KOPT-K1 (cell line): ENCODE measurements around the gene CYP24A1.

ENCODE experiments used
- H3K27ac ChIP-seq: fragments of 200-600 bp; sonication (generic); 2 replicates; pipeline ENCODE4 v1.5.1; 2016; ENCODE audit warnings: antibody characterized with exemption, mild to moderate bottlenecking, low read depth, low read length; ENCODE audit not compliant: poor library complexity, severe bottlenecking
- H3K36me3 ChIP-seq: fragments of 200-600 bp; sonication (generic); 2 replicates; pipeline ENCODE4 v1.5.1; 2017; ENCODE audit warnings: antibody characterized with exemption, mild to moderate bottlenecking, low read length, moderate library complexity; ENCODE audit not compliant: insufficient read depth
- H3K9me3 ChIP-seq: fragments of 200-600 bp; sonication (generic); 2 replicates; pipeline ENCODE4 v1.5.1; 2017; ENCODE audit warnings: antibody characterized with exemption, low read length, mild to moderate bottlenecking; ENCODE audit not compliant: insufficient read depth, poor library complexity, severe bottlenecking

CYP24A1 gene

DNA sequence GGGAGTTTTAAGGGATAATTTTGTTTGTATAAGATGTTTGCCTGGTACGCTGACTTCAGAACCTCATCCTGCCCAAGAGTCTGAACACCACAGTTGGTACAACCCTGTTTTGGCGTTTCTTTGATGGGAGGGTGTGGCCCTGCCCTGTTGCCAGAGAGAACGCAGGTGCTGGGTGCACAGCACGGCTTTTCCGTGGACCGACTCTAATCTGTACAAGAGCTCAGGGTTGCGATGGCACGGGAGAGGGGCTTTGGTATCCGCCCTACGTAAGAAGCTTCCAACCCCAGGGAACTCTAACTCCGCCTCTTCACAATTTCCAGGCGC is 1.3 kb downstream of the CYP24A1 start:
- peaks cover 6% of the 10 kb centered on the region for H3K9me3 ChIP-seq
- no peaks in the 10 kb centered on the region for H3K36me3 ChIP-seq
- no peak overlapping the region for H3K27ac ChIP-seq

DNA sequence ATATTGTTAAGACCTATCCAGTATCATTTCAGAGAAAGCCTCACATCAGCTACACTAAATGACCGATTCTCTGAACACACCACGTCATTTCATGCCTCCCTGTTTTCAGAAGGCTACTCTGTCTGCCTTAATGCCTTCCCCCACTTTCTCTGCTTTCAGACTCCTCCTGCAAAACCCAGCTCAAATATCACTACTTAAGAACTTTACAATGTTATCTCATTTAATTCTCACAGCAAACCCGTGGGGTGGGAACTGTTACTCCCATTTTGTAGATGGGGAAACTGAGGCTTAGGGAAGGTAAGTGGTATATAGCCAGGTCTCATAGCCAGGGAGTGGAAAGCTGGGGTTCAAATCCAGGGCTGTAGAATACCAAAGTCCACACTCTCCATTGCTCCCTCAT is 2.8 kb downstream of the CYP24A1 start:
- Histone ChIP-seq H3K36me3 (no peaks in the 10 kb centered on the region), H3K27ac (no peak overlapping the region), H3K9me3 (peaks cover 6% of the 10 kb centered on the region)

DNA sequence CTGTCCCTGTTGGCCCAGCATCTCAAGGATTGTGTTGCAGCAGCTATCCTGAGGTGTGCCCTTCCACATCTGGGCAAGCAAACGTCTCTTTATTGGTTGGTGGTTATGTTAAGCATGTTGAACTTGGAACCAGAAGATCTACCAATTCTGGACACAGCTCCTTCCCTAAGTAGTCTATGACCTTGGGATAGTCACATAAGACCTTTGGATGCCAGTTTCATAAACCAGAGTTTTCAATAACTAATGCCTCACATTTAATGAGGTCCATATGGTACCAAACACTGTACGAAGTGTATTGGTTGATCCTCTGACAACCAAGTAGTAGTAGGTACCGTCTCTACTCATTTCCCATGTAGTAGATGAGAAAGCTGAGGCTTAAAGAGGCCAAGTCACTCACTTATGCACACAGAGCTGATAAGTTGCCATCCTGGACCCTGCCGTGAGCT is 3.7 kb downstream of the CYP24A1 start:
- no peak overlapping the region for H3K27ac ChIP-seq
- H3K9me3 ChIP-seq, result peaks cover 6% of the 10 kb centered on the region
- no peaks in the 10 kb centered on the region for H3K36me3 ChIP-seq

DNA sequence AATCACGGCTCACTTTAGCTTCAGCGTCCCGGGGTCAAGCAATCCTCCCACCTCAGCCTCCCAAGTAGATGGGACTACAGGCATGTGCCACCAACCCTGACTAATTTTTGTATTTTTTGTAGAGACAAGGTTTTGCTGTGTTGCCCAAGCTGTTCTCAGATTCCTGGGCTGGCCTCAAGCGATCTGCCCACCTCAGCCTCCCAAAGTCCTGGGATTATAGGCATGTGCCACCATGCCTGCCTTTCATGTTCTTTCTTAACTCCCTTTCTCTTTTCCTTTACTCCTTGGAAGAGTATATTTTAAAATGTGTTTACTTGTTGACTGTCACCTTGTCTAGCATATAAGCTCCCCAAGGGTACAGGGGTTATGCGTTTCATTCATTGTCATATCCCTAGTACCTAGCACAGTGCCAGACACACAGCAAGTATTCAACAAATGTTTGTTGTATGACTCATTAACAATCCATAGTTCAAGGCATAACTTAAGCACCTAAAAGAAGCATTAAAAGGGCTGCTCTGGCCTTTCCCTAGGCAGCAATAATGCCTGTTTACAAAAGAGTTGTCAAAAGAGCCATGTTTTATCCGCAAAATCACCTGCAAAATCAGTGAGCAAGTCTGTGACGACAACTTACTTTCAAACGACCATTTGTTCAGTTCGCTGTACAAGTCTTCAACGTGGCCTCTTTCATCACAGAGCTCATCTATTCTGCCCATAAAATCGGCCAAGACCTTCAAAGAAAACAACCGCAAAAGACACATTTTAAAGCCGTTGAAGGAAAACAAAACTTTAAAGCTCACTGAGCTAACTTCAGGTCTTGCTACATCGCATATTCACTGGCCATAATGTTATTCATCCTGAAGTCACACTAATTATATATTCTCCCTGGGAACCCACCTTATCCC is 4.6 kb downstream of the CYP24A1 start:
- H3K9me3 ChIP-seq, result peaks cover 6% of the 10 kb centered on the region
- H3K27ac ChIP-seq, result no peak overlapping the region
- no peaks in the 10 kb centered on the region for H3K36me3 ChIP-seq

DNA sequence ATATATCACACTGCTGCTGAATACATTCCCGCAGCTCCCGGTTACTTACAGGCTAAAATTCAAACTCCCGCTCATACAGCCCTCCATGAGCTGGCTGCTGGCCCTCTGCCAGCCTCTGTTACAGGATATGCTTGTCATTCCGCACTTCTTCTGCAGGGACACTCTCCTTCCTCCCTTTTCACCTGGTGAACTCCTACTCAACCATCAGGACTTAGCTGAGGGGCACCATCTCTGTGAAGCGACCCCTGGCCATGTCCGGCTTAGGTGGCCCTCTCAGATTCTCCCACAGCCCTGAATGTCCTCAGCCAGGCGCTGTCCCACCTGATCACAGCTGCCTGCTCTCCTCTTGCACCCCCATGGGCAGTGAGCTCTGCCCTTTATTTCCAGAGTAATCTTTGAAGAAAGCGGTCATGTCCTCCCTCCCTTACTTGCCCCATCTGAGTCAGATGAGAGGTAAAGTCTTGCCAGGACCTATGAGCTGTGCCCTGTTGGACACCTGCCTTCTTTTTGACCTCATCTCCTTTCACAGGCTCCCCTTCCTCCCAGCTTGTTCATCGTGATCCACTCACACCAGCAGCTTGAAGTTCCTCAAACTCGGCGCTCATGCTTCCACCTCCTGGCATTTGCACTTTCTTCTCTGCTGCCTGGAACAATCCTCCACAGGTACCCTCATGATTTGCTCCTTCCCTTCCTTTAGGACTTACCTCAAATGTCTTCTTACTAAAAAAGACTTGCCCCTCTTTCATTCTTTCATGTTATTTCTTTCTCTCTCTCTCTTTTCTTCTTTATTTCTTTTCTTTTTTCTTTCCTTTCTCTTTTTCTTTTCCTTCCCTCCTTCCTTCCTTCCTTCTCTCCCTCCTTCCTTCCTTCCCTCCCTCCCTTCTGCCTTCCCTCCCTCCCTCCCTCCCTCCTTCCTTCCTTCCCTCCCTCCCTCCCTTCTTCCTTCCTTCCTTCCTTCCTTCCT is 5.6 kb downstream of the CYP24A1 start:
- Histone ChIP-seq H3K9me3 (peaks cover 6% of the 10 kb centered on the region), H3K27ac (no peak overlapping the region), H3K36me3 (no peaks in the 10 kb centered on the region)

DNA sequence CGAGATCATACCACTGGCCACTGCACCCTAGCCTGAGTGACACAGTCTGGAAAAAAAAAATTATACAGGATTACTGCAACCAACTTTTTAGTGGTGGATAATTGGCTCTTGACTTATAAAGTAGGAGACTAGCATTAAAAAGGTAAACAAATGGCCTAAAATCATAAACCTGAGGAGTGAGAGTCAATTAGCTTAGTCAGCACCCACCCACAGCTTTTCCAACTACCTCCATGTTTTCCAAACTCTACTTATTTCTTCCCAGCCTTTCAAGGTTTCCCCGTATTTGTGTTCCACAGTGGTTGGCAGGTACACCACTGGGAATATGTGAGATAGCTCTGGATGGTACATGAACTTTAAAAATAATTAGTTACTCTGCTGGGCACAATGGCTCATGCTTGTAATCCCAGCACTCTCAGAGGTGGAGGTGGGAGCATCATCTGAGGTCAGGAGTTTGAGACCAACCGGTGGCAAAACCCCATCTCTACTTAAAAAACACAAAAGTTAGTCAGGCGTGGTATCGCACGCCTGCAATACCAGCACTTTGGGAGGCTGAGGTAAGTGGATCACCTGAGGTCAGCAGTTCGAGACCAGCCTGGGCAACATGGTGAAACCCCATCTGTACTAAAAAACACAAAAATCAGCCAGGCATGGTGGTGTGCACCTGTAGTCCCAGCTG is 6.7 kb downstream of the CYP24A1 start:
- Histone ChIP-seq H3K36me3 (no peaks in the 10 kb centered on the region), H3K9me3 (no peaks in the 10 kb centered on the region), H3K27ac (no peak overlapping the region)

DNA sequence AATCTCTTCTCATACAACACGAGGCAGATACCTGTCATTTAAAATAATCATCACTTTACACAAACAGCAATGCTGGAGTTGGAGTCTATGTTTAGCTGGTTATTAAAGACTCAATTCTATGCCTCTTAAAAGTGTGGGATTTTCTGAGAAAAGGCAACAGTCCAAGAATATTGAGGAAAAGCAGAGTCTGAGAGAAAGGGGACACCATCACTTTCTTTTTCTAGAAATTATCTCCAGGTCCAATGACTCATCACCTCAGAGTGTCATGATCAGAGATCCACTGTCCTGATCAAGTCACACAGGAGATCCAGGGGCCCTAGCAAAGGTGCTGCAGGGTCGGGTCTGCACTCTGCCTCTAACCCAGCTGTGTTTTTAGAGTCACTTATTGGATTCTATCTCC is 8.0 kb downstream of the CYP24A1 start:
- H3K36me3 ChIP-seq, result no peaks in the 10 kb centered on the region
- no peak overlapping the region for H3K27ac ChIP-seq
- H3K9me3 ChIP-seq, result no peaks in the 10 kb centered on the region

DNA sequence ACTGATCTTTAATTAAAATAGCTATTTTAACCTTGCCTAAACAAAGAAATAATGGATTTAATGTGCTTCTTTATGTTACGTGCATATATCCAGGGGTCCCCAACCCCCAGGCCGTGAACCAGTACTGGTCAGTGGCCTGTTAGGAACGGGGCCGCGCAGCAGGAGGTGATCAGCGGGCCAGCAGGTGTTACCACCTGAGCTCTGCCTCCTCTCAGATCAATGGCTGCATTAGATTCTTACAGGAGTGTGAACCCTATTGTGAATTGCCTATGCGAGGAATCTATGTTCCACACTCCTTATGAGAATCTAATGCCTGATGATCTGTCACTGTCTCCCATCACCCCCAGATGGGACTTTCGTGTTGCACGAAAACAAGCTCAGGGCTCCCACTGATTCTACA is 8.8 kb downstream of the CYP24A1 start:
- Histone ChIP-seq H3K36me3 (no peaks in the 10 kb centered on the region), H3K27ac (no peak overlapping the region), H3K9me3 (no peaks in the 10 kb centered on the region)

DNA sequence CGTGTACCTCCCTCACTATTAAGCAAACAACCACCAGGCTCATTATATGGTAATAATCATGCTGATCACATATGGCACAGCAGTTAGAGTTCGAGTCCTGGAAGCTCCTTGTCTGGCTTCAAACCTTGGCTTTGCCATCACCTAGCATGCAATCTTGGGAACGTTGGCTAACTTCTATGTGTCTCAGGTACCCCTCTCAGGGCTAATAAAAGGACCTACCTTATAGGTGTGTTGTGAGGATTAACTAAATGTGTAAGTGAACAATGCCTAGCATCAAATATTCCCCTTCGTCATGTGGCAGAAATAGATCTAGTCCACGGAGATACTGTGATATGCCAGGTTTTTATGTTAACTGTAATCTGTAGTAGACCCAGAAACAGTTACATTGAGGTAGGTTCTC is 10.4 kb downstream of the CYP24A1 start:
- H3K27ac ChIP-seq, result no peak overlapping the region
- no peaks in the 10 kb centered on the region for H3K36me3 ChIP-seq
- H3K9me3 ChIP-seq, result no peaks in the 10 kb centered on the region

DNA sequence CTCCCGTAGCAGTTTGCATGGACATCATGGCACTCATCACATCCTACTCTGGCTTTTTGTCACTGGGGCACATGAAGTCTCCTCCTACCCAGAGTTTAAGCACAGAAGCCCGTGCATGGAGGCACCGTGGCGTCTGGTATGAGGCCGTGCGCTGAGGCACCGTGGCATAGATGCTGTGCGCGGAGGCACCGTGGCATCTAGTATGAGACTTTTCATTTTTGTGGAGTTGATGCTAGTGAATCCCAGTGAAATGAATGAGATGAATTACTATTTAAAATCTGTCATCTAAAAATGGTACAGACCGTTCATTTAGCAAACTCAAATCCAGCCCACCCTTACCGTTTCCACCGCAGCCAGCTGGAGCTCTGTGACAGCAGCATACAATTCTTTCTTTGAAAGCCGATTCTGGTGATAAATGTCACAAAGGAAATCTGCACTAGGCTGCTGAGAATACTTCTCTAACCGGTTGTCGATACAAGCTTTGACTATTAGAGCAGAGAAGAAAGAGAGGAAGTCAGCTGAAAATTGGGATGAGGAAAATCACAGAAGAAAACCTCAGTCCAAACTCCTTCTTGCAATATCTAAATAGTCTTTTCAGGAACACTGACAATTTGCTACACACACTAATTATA is 11.3 kb downstream of the CYP24A1 start:
- no peak overlapping the region for H3K27ac ChIP-seq
- H3K9me3 ChIP-seq, result no peaks in the 10 kb centered on the region
- no peaks in the 10 kb centered on the region for H3K36me3 ChIP-seq

DNA sequence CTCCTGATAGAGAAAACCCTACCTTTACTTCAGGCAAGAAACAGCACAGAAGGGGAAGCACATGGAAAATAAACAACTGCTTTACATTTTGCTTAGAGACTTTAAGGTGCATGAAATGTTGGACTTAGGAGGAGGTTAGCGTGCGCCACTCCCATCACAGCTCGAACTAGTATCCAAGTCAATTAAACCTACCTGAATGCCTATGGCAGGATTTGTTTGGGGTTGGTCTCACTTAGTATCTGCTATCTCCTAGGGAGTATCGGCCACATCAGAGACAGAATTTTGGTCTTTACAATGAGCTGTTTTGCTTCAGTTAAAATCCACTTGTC is 12.0 kb downstream of the CYP24A1 start:
- H3K27ac ChIP-seq, result no peak overlapping the region
- no peaks in the 10 kb centered on the region for H3K36me3 ChIP-seq
- no peaks in the 10 kb centered on the region for H3K9me3 ChIP-seq

DNA sequence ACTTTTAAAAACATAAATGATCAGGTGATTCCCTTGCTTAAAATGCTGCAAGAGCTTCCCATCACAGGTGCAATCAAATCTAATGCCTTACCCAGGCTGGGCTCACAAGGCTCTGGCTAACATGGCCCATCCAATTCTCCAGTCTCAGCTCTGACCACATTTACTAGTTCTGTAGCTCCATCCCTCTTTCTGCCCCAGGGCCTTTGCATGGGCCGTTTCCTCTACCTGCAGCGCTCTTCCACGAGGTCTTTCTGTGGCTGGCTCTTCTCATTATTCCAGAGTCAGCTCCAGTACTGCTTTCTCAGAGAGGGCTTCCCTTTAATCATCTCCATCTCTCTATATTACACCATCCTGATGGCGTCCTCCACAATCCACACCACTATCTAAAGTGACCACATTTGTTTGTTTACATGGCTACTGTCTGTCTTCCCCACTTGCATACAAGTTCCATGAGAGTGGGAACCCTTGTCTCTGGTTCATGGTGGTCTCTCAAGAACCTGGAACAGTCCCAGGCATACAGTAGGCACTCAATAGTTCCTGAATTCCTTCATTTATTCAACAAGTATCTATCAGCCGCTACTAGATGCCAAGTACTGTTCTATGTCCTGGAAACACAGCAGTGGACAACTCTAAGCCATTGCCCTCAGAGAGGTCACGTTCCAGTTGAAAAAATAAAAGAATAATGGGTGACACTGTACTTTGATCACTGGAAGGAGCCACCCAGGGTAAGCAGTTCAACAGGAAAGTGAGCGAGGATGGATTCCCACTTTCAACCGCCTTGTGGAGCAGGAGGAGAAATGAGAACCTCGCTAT is 12.6 kb downstream of the CYP24A1 start:
- Histone ChIP-seq H3K36me3 (no peaks in the 10 kb centered on the region), H3K27ac (no peak overlapping the region)

DNA sequence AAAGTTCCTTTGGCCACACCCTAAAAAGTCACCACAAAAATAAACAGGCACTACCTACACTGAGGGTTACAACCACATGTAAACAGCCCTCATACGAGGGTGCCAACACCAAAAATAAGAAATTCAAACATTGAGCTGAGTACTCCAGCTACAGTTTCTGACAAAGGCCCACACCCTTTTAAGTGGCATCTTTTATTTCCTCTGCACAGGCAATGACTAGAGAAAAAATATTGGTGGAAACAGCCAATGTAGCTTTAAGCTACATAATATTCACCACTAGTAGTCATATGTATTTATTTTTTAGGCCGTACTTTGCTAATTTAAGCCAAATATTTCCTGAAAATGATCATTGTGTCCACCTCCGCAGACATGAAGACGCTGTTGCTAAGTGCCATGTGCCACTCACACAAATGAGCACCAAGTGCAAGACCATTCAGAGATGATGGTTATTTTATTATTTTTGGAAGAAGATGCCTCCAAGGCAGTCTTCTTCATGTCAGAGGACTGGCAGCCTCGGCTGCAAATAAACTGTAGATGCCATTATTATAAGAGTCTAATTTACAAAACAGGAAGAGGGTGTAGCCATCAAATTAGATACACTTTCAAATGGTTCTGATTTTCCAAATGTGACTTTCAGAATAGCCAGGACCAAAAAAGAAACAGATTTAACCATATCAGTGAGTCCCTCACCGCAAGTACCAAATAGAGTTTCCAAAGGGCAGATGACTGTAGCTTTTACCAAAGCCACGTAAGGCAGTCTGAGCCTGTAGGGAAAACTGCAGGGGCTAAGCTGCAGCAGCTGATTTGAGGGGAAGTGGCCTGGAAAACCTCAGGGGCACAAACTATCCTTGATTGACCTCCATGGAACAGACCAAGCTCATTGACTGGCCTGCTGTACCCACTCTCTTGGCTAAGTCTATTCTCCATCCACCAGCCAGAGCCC is 13.4 kb downstream of the CYP24A1 start:
- Histone ChIP-seq H3K9me3 (no peaks in the 10 kb centered on the region), H3K36me3 (no peaks in the 10 kb centered on the region), H3K27ac (no peak overlapping the region)

More for the DNA sequence above, 12.6 kb downstream of the CYP24A1 start:
- H3K9me3 ChIP-seq, result no peaks in the 10 kb centered on the region
